GM21619 (cell line): ENCODE results near the gene BMP8A.
"Not testable (repeated sequence)": the region's sequence is repeated elsewhere in the genome, so short reads cannot be mapped to it uniquely, and the experiment has no call there.

Experiments
- ATAC-seq: cut with Tn5 transposase; IDR thresholded peaks from one replicate; pipeline ENCODE4 v1.9.1; 2021; ENCODE audit not compliant: unreplicated experiment

Gene BMP8A

GRCh38 chr1:39504436-39504835, 13.0 kb downstream of the BMP8A start:
- not testable (repeated sequence) for ATAC-seq

- no peak for ATAC-seq
Measured at GRCh38 chr1:39505289-39505688, 13.9 kb downstream of the BMP8A start.

GRCh38 chr1:39507230-39507928, 15.9 kb downstream of the BMP8A start:
- no peak for ATAC-seq

- ATAC-seq, result no peak
Measured at GRCh38 chr1:39508266-39508665, 16.8 kb downstream of the BMP8A start.

GRCh38 chr1:39508857-39509305, 17.4 kb downstream of the BMP8A start:
- peak; percentile 17 for ATAC-seq

GRCh38 chr1:39509360-39510009, 18.0 kb downstream of the BMP8A start:
- ATAC-seq, result peak; percentile 72

GRCh38 chr1:39510570-39511186, 19.2 kb downstream of the BMP8A start:
- not testable (repeated sequence) for ATAC-seq

- ATAC-seq, result not testable (repeated sequence)
Measured at GRCh38 chr1:39511477-39511876, 20.0 kb downstream of the BMP8A start.

GRCh38 chr1:39512234-39512847, 20.9 kb downstream of the BMP8A start:
- not testable (repeated sequence) for ATAC-seq

GRCh38 chr1:39514710-39515124, 23.3 kb downstream of the BMP8A start:
- not testable (repeated sequence) for ATAC-seq

GRCh38 chr1:39515131-39516086, 24.0 kb downstream of the BMP8A start:
- peak; percentile 46 for ATAC-seq

GRCh38 chr1:39516841-39517240, 25.4 kb downstream of the BMP8A start:
- not testable (repeated sequence) for ATAC-seq

GRCh38 chr1:39517936-39518335, 26.5 kb downstream of the BMP8A start:
- not testable (repeated sequence) for ATAC-seq

GRCh38 chr1:39519376-39519775, 27.9 kb downstream of the BMP8A start:
- not testable (repeated sequence) for ATAC-seq

GRCh38 chr1:39522221-39522620, 30.8 kb downstream of the BMP8A start:
- ATAC-seq, result not testable (repeated sequence)

GRCh38 chr1:39522661-39523567, 31.5 kb downstream of the BMP8A start:
- no peak for ATAC-seq

GRCh38 chr1:39524171-39524570, 32.7 kb downstream of the BMP8A start:
- no peak for ATAC-seq

- no peak for ATAC-seq
Measured at GRCh38 chr1:39524591-39525365, 33.3 kb downstream of the BMP8A start.
